Right ventricle myocardium superior (tissue), 1 donor: ENCODE measurements around the gene TMEM217. TPM values are rescaled to one million over a fixed set of nuclear protein-coding genes. Genes with fewer than 3 reads are reported as not detected.
"Not testable (repeated sequence)": the region's sequence is repeated elsewhere in the genome, so short reads cannot be mapped to it uniquely, and the experiment has no call there.

Experiments used
- ATAC-seq: fragments of 200-7000 bp; cut with Tn5 transposase; one replicate; pipeline ENCODE4 v1.9.1; 2020; ENCODE audit warnings: mild to moderate bottlenecking; ENCODE audit not compliant: poor library complexity
- DNase-seq: peaks from one replicate; pipeline ENCODE4 v3.0.0-alpha.2; 2020
- intact Hi-C: fragments of 100-400 bp; cut with DNase I; formaldehyde crosslinking; loops from one replicate; pipeline ENCODE4 v1.11.2; 2022
- long read RNA-seq: library from polyadenylated mRNA; unstranded; transcript quantifications from one replicate; pipeline ENCODE4 v2.0.0, GENCODE V29; 2021
- total RNA-seq: library from RNA; stranded (reverse); fragmentation: NEBNext Ultra II Directional; extraction: Animal tissue kit (Norgen Biotek cat#: 25700); gene quantifications from one replicate; pipeline ENCODE4 v1.2.1, GENCODE V29; 2021
- donor health status: DM: no; HTN: yes; CAD: no; lungs with severe emphysema.

TMEM217 gene
- total RNA-seq = not detected
- long read RNA-seq = 0 reads

- peak; percentile 98 for DNase-seq
- intact Hi-C loops = no loop called here
Observed at GRCh38 chr6:37257634-37258404, at the start of gene TMEM217, which contains the start of gene TBC1D22B. Gene TMEM217, minus strand, starts transcription at chr6:37258144. Its CDS starts 39,114 bp downstream, at chr6:37219030. Gene TBC1D22B, plus strand, starts transcription at chr6:37257772. Its CDS starts 146 bp downstream, at chr6:37257918.

GRCh38 chr6:37307484-37307883 lies 49.5 kb upstream of the TMEM217 start:
- DNase-seq, ATAC-seq, intact Hi-C loops: not testable (repeated sequence)

More at GRCh38 chr6:37257634-37258404, at the start of gene TMEM217, which contains the start of gene TBC1D22B:
- ATAC-seq = peak; percentile 100

GRCh38 chr6:37306624-37307222 lies 48.8 kb upstream of the TMEM217 start:
- intact Hi-C loops = no loop called here
- no peak for DNase-seq
- ATAC-seq = peak; percentile 12

- DNase-seq = no peak
- ATAC-seq = no peak
- intact Hi-C loops = no loop called here
Observed at GRCh38 chr6:37305841-37306425, 48.0 kb upstream of the TMEM217 start.

GRCh38 chr6:37304766-37305165 lies 46.8 kb upstream of the TMEM217 start:
- intact Hi-C loops = no loop called here
- DNase-seq (no peak), ATAC-seq (no peak)

- intact Hi-C loops = no loop called here
- DNase-seq (no peak), ATAC-seq (no peak)
Observed at GRCh38 chr6:37303891-37304503, 46.1 kb upstream of the TMEM217 start.

- intact Hi-C loops = no loop called here
- ATAC-seq (no peak), DNase-seq (no peak)
Observed at GRCh38 chr6:37303091-37303660, 45.2 kb upstream of the TMEM217 start.

GRCh38 chr6:37302086-37302686 lies 44.2 kb upstream of the TMEM217 start:
- ATAC-seq (no peak), DNase-seq (no peak)

GRCh38 chr6:37299990-37300389 lies 42.0 kb upstream of the TMEM217 start:
- intact Hi-C loops = no loop called here
- ATAC-seq (no peak), DNase-seq (no peak)

More at GRCh38 chr6:37302086-37302686, 44.2 kb upstream of the TMEM217 start:
- intact Hi-C loops = no loop called here

GRCh38 chr6:37298958-37299357 lies 41.0 kb upstream of the TMEM217 start:
- ATAC-seq = no peak
- intact Hi-C loops = no loop called here
- no peak for DNase-seq

GRCh38 chr6:37297637-37298036 lies 39.7 kb upstream of the TMEM217 start:
- ATAC-seq, DNase-seq, intact Hi-C loops: not testable (repeated sequence)

- ATAC-seq (no peak), DNase-seq (no peak)
- intact Hi-C loops = no loop called here
Observed at GRCh38 chr6:37293426-37293825, 35.5 kb upstream of the TMEM217 start.

- no peak for DNase-seq
- no peak for ATAC-seq
- intact Hi-C loops = no loop called here
Observed at GRCh38 chr6:37289931-37290330, 32.0 kb upstream of the TMEM217 start.

GRCh38 chr6:37288247-37288646 lies 30.3 kb upstream of the TMEM217 start:
- intact Hi-C loops = no loop called here
- ATAC-seq (no peak), DNase-seq (no peak)

GRCh38 chr6:37287519-37288157 lies 29.7 kb upstream of the TMEM217 start:
- no peak for ATAC-seq
- intact Hi-C loops = no loop called here
- DNase-seq = no peak

GRCh38 chr6:37285861-37286311 lies 27.9 kb upstream of the TMEM217 start:
- DNase-seq (no peak), ATAC-seq (no peak)
- intact Hi-C loops = no loop called here

GRCh38 chr6:37284781-37285180 lies 26.8 kb upstream of the TMEM217 start:
- intact Hi-C loops = no loop called here
- ATAC-seq (no peak), DNase-seq (no peak)

GRCh38 chr6:37283671-37284151 lies 25.8 kb upstream of the TMEM217 start:
- intact Hi-C loops = no loop called here
- peak; percentile 81 for DNase-seq

More at GRCh38 chr6:37283671-37284151, 25.8 kb upstream of the TMEM217 start:
- ATAC-seq = peak; percentile 92
